ENCODE measurements around the gene FGFR2.

GRCh38 chr10:121574519-121575166, 23.6 kb downstream of the FGFR2 start:
- TF ChIP-seq CTCF (IDR thresholded peaks at IDR 0.05) (no peak), POLR2A (IDR thresholded peaks at IDR 0.05) (no peak)
